WERI-Rb-1 (cell line): ENCODE data around the gene PKHD1.

Source experiments
- DNase-seq: peaks from one replicate; pipeline ENCODE4 v3.0.0-alpha.2; 2020
- H3K27ac ChIP-seq: fragments of 250-450 bp; sonication (Bioruptor Pico); 2 replicates; pipeline ENCODE4 v1.5.1; 2020; ENCODE audit warnings: mild to moderate bottlenecking, moderate library complexity
- H3K27me3 ChIP-seq: fragments of 250-450 bp; sonication (Bioruptor Pico); 2 replicates; pipeline ENCODE4 v1.5.1; 2021; ENCODE audit warnings: mild to moderate bottlenecking, low read depth, moderate library complexity; ENCODE audit not compliant: insufficient read depth, severe bottlenecking
- H3K36me3 ChIP-seq: fragments of 250-450 bp; sonication (Bioruptor Pico); 2 replicates; pipeline ENCODE4 v1.5.1; 2020; ENCODE audit warnings: mild to moderate bottlenecking, moderate library complexity
- H3K4me3 ChIP-seq: 2 replicates; pipeline ENCODE4 v1.5.1; 2011; ENCODE audit warnings: low read depth, mild to moderate bottlenecking, control low read depth, low read length
- H3K9me3 ChIP-seq: fragments of 250-450 bp; sonication (Bioruptor Pico); 2 replicates; pipeline ENCODE4 v1.5.1; 2021; ENCODE audit warnings: mild to moderate bottlenecking, moderate library complexity; ENCODE audit not compliant: severe bottlenecking
- CTCF ChIP-seq: IDR thresholded peaks from 2 replicates; pipeline ENCODE4 v1.5.1; 2011; ENCODE audit warnings: low read depth, mild to moderate bottlenecking, control low read depth, inconsistent platforms, low read length

PKHD1 gene

GRCh38 chr6:51893366-51893765 lies 194.0 kb downstream of the PKHD1 start:
- DNase-seq: no peak
- Histone ChIP-seq H3K9me3 (no peaks in the 10 kb centered on the region), H3K4me3 (no peak overlapping the region), H3K36me3 (no peaks in the 10 kb centered on the region), H3K27ac (no peak overlapping the region), H3K27me3 (no peaks in the 10 kb centered on the region)
- no peak for TF ChIP-seq CTCF

GRCh38 chr6:51892750-51893149 lies 194.7 kb downstream of the PKHD1 start:
- no peaks in the 10 kb centered on the region for H3K27me3 ChIP-seq
- H3K9me3 ChIP-seq: no peaks in the 10 kb centered on the region
- H3K27ac ChIP-seq: no peak overlapping the region
- H3K36me3 ChIP-seq: no peaks in the 10 kb centered on the region
- no peak for DNase-seq
- H3K4me3 ChIP-seq: no peak overlapping the region
- TF ChIP-seq CTCF: no peak

- Histone ChIP-seq H3K27ac (no peak overlapping the region), H3K27me3 (no peaks in the 10 kb centered on the region), H3K4me3 (no peak overlapping the region), H3K36me3 (no peaks in the 10 kb centered on the region), H3K9me3 (no peaks in the 10 kb centered on the region)
- TF ChIP-seq CTCF: no peak
- no peak for DNase-seq
These were observed 195.1 kb downstream of the PKHD1 start for GRCh38 chr6:51892339-51892738.

GRCh38 chr6:51891784-51892183 lies 195.6 kb downstream of the PKHD1 start:
- no peak overlapping the region for H3K4me3 ChIP-seq
- no peak overlapping the region for H3K27ac ChIP-seq
- no peak for DNase-seq
- H3K9me3 ChIP-seq: no peaks in the 10 kb centered on the region
- TF ChIP-seq CTCF: no peak
- no peaks in the 10 kb centered on the region for H3K27me3 ChIP-seq
- H3K36me3 ChIP-seq: no peaks in the 10 kb centered on the region

GRCh38 chr6:51887859-51888258 lies 199.6 kb downstream of the PKHD1 start:
- H3K9me3 ChIP-seq: no peaks in the 10 kb centered on the region
- no peak for DNase-seq
- TF ChIP-seq CTCF: no peak
- H3K36me3 ChIP-seq: no peaks in the 10 kb centered on the region
- no peak overlapping the region for H3K27ac ChIP-seq
- no peaks in the 10 kb centered on the region for H3K27me3 ChIP-seq
- H3K4me3 ChIP-seq: no peak overlapping the region

- Histone ChIP-seq H3K27ac (no peak overlapping the region), H3K4me3 (no peak overlapping the region), H3K36me3 (no peaks in the 10 kb centered on the region), H3K9me3 (no peaks in the 10 kb centered on the region), H3K27me3 (no peaks in the 10 kb centered on the region)
- no peak for DNase-seq
- no peak for TF ChIP-seq CTCF
These were observed 201.5 kb downstream of the PKHD1 start for GRCh38 chr6:51885957-51886356.
